ENCODE measurements around the gene AP5B1.

The AP5B1 gene

DNA sequence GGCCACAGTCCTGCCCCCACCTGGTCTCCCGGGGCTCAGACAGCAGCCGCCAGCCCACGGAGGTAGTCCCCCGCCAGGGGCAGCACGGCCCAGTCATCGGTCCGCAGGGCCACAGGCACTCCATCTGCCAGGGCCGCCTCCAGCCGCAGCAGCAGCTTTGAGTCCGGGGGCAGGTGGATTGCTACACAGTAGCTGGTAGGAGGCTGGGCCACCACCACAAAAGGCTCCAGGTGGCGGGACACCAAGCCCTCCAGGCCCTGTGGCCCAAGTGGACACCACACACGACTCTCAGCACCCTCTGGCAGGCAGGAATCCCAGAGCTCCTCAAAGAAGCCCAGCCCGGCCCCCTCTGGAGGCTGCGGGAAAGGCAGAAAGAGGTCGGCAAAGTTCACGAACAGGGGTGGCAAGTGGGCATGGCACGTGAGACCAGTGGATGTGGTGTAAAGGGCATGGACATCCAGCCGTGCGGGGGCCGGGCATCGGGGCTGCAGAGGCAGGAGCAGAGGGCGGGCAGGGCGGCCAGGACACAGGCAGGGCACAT is 2.9 kb downstream of the AP5B1 start:
- H3K4me3 ChIP-seq (ENCODE audit: severe bottlenecking): no peak overlapping the region
- no peak for DNase-seq (ENCODE audit: low spot score)
- ATAC-seq (ENCODE audit: low read depth): no peak
- H3K27ac ChIP-seq (ENCODE audit: poor library complexity, severe bottlenecking): no peak overlapping the region
- H3K9me3 ChIP-seq (ENCODE audit: severe bottlenecking): no peaks in the 10 kb centered on the region
- H3K27me3 ChIP-seq (ENCODE audit: insufficient read depth, poor library complexity, severe bottlenecking): no peaks in the 10 kb centered on the region
- TF ChIP-seq, protein P1, sequence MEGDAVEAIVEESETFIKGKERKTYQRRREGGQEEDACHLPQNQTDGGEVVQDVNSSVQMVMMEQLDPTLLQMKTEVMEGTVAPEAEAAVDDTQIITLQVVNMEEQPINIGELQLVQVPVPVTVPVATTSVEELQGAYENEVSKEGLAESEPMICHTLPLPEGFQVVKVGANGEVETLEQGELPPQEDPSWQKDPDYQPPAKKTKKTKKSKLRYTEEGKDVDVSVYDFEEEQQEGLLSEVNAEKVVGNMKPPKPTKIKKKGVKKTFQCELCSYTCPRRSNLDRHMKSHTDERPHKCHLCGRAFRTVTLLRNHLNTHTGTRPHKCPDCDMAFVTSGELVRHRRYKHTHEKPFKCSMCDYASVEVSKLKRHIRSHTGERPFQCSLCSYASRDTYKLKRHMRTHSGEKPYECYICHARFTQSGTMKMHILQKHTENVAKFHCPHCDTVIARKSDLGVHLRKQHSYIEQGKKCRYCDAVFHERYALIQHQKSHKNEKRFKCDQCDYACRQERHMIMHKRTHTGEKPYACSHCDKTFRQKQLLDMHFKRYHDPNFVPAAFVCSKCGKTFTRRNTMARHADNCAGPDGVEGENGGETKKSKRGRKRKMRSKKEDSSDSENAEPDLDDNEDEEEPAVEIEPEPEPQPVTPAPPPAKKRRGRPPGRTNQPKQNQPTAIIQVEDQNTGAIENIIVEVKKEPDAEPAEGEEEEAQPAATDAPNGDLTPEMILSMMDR (IDR thresholded peaks at IDR 0.05; ENCODE audit: poor library complexity, severe bottlenecking): no peak
- peaks cover 9% of the 10 kb centered on the region; the same call in 1 of the 2 replicates for H3K36me3 ChIP-seq (ENCODE audit: low read depth)
- H3K4me1 ChIP-seq (ENCODE audit: insufficient read depth, poor library complexity, severe bottlenecking): no peaks in the 10 kb centered on the region

DNA sequence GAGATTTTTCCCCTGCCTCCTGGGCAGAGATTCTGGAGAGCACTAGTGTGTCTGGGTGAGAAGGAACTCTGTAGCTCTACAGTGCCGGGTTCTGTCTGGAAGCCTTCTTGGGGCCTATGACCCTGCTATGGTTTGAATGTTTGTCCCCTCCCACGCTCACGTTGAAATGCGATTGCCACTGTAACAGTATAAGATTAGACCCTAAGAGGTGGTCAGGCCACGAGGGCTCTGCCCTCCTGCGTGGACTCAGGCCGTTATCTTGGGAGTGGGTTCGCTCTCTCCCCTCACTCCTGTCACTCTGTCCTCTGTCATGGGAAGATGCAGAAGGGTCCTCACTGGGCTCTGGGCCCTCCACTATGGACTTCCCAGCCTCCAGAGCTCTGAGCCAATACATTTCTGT is 3.5 kb downstream of the AP5B1 start:
- H3K27ac ChIP-seq (ENCODE audit: poor library complexity, severe bottlenecking): no peak overlapping the region
- peaks cover 9% of the 10 kb centered on the region; the same call in 1 of the 2 replicates for H3K36me3 ChIP-seq (ENCODE audit: low read depth)
- H3K9me3 ChIP-seq (ENCODE audit: severe bottlenecking): no peaks in the 10 kb centered on the region
- TF ChIP-seq, protein P1 (IDR thresholded peaks at IDR 0.05; ENCODE audit: poor library complexity, severe bottlenecking): no peak
- DNase-seq (ENCODE audit: low spot score) (no peak), ATAC-seq (ENCODE audit: low read depth) (no peak)
- H3K4me1 ChIP-seq (ENCODE audit: insufficient read depth, poor library complexity, severe bottlenecking): no peaks in the 10 kb centered on the region
- no peaks in the 10 kb centered on the region for H3K27me3 ChIP-seq (ENCODE audit: insufficient read depth, poor library complexity, severe bottlenecking)
- H3K4me3 ChIP-seq (ENCODE audit: severe bottlenecking): no peak overlapping the region

DNA sequence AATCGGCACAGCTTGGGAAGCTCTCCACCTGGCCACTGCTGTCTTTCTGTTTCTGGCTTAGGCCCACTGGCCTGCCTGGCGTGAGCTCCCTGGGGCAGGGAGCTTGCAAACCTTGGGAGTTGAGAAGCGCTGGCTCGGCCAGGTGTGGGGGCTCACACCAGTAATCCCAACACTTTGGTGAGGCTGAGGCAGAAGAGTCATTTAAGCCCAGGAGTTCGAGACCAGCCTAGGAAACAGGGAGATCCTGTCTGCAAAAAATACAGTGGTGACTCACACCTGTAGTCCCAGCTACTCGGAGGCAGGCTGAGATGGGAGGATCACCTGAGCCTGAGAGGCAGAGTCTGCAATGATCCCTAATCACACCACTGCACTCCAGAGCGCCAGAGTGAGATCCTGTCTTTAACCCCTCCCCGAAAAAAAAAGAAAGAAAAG is 4.0 kb downstream of the AP5B1 start:
- no peaks in the 10 kb centered on the region for H3K4me1 ChIP-seq (ENCODE audit: insufficient read depth, poor library complexity, severe bottlenecking)
- DNase-seq (ENCODE audit: low spot score) (no peak), ATAC-seq (ENCODE audit: low read depth) (no peak)
- no peak overlapping the region for H3K4me3 ChIP-seq (ENCODE audit: severe bottlenecking)
- no peaks in the 10 kb centered on the region for H3K27me3 ChIP-seq (ENCODE audit: insufficient read depth, poor library complexity, severe bottlenecking)
- peaks cover 9% of the 10 kb centered on the region; the same call in 1 of the 2 replicates for H3K36me3 ChIP-seq (ENCODE audit: low read depth)
- no peak overlapping the region for H3K27ac ChIP-seq (ENCODE audit: poor library complexity, severe bottlenecking)
- TF ChIP-seq, protein P1 (IDR thresholded peaks at IDR 0.05; ENCODE audit: poor library complexity, severe bottlenecking): no peak
- no peaks in the 10 kb centered on the region for H3K9me3 ChIP-seq (ENCODE audit: severe bottlenecking)

DNA sequence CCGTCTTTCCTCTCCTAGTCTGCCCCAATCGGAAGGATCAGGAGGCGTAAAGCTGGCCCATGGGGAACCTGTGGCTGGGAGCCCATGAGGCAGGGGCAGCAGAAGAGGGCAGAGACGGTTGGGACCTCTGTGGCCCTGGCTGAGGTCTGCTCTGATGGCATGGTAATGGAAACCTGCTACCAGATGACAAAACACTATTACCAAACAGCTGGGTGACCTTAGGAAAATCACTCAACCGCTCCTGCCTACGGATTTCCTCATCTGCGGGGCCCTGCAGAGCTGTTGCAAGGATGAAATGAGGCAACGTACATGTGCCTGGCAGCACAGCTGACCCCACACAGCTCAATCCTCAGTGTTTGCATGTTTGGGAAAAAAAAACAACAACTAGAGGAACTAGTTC is 4.6 kb downstream of the AP5B1 start:
- DNase-seq (ENCODE audit: low spot score) (no peak), ATAC-seq (ENCODE audit: low read depth) (no peak)
- Histone ChIP-seq H3K27ac (ENCODE audit: poor library complexity, severe bottlenecking) (no peak overlapping the region), H3K4me3 (ENCODE audit: severe bottlenecking) (no peak overlapping the region), H3K9me3 (ENCODE audit: severe bottlenecking) (no peaks in the 10 kb centered on the region), H3K4me1 (ENCODE audit: insufficient read depth, poor library complexity, severe bottlenecking) (no peaks in the 10 kb centered on the region), H3K36me3 (ENCODE audit: low read depth) (peaks cover 9% of the 10 kb centered on the region; the same call in 1 of the 2 replicates), H3K27me3 (ENCODE audit: insufficient read depth, poor library complexity, severe bottlenecking) (no peaks in the 10 kb centered on the region)
- TF ChIP-seq, protein P1 (IDR thresholded peaks at IDR 0.05; ENCODE audit: poor library complexity, severe bottlenecking): no peak

DNA sequence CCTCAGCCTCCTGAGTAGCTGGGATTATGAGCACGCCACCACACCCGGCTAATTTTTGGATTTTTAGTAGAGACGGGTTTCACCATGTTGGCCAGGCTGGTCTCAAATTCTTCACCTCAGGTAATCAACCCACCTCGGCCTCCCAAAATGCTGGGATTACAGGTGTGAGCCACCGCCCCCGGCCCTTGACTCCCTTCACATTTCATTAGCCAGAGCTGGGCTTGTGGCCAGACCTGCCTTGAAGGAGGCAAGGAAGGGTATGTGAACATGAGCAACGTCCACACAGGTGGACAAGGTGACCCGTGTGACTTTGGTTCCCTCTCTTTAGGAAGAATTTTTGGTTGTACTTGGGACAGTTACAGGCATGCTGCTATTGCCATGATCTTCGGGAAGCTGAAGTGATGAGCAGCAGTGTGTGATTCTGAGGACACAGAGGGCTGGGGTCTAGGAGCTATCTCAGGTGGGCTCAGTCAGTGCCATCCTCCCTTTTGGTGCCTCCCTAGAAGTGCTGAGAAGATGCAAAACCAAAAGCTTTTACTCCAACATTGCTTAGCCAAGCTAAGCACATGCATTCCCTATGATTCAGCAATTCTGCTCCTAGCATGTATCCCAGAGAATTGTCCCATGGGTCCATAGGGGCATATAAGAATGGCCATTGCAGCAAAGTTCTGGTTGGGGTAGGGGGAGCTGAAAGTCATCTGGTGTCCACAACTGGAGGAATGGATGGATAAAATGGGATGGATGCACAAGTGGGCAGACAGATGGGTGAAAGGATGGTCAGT is 6.1 kb downstream of the AP5B1 start:
- Histone ChIP-seq H3K4me3 (ENCODE audit: severe bottlenecking) (no peak overlapping the region), H3K4me1 (ENCODE audit: insufficient read depth, poor library complexity, severe bottlenecking) (no peaks in the 10 kb centered on the region), H3K36me3 (ENCODE audit: low read depth) (peaks cover 9% of the 10 kb centered on the region; the same call in 1 of the 2 replicates), H3K27ac (ENCODE audit: poor library complexity, severe bottlenecking) (no peak overlapping the region), H3K9me3 (ENCODE audit: severe bottlenecking) (no peaks in the 10 kb centered on the region), H3K27me3 (ENCODE audit: insufficient read depth, poor library complexity, severe bottlenecking) (no peaks in the 10 kb centered on the region)
- ATAC-seq (ENCODE audit: low read depth) (no peak), DNase-seq (ENCODE audit: low spot score) (no peak)
- TF ChIP-seq, protein P1 (IDR thresholded peaks at IDR 0.05; ENCODE audit: poor library complexity, severe bottlenecking): no peak

Data from RWPE2 (cell line).